Liver (tissue), 9 donors: ENCODE measurements around the gene ANKRD53. TPM values are rescaled to one million over a fixed set of nuclear protein-coding genes. Genes with fewer than 3 reads are reported as not detected.

Experiments
- DNase-seq: peaks from one replicate; pipeline ENCODE4 v3.0.0-alpha.2; 2017; ENCODE audit warnings: low spot score
- H3K27ac ChIP-seq, 2 donors: one replicate each; pipeline ENCODE4 v1.7.0; 2013; ENCODE audit warnings: inconsistent platforms in 2 of 2, low read length in 2 of 2, control low read depth in 1 of 2, low read depth in 1 of 2, mild to moderate bottlenecking in 1 of 2
- H3K27me3 ChIP-seq, 4 donors: one replicate each; pipeline versions ENCODE4 v1.6.1 to v1.7.0; 2013; ENCODE audit warnings: low read length in 3 of 4, inconsistent platforms in 1 of 4, mild to moderate bottlenecking in 1 of 4, moderate library complexity in 1 of 4; ENCODE audit not compliant: control insufficient read depth in 4 of 4, insufficient read depth in 4 of 4
- H3K36me3 ChIP-seq, 4 donors: one replicate each; pipeline versions ENCODE4 v1.6.1 to v1.7.0; 2013; ENCODE audit warnings: low read length in 3 of 4, mild to moderate bottlenecking in 3 of 4, low read depth in 1 of 4, moderate library complexity in 1 of 4; ENCODE audit not compliant: control insufficient read depth in 4 of 4, insufficient read depth in 3 of 4
- H3K4me1 ChIP-seq, 4 donors: one replicate each; pipeline versions ENCODE4 v1.6.1 to v1.7.0; 2013; ENCODE audit warnings: low read length in 3 of 4, mild to moderate bottlenecking in 3 of 4, moderate library complexity in 1 of 4; ENCODE audit not compliant: control insufficient read depth in 4 of 4, insufficient read depth in 4 of 4
- H3K4me3 ChIP-seq, 3 donors: one replicate each; pipeline versions ENCODE4 v1.6.1 to v1.7.0; 2013; ENCODE audit warnings: low read length in 3 of 3, control low read depth in 1 of 3, low read depth in 1 of 3, mild to moderate bottlenecking in 1 of 3
- H3K9ac ChIP-seq, 2 donors: one replicate each; pipeline ENCODE4 v1.7.0; 2013; ENCODE audit warnings: low read length in 2 of 2, mild to moderate bottlenecking in 2 of 2, moderate library complexity in 2 of 2, control low read depth in 1 of 2, low read depth in 1 of 2
- H3K9me3 ChIP-seq, 4 donors: one replicate each; pipeline versions ENCODE4 v1.6.1 to v1.7.0; 2013; ENCODE audit warnings: low read length in 3 of 4; ENCODE audit not compliant: control insufficient read depth in 4 of 4
- EGR1 ChIP-seq, 2 donors: IDR thresholded peaks; 2 replicates each; pipeline ENCODE4 v1.6.1; 2016 to 2018; ENCODE audit warnings: antibody characterized with exemption in 2 of 2, low read depth in 2 of 2
- FOXA1 ChIP-seq: IDR thresholded peaks from 2 replicates; pipeline ENCODE4 v1.6.1; 2016; ENCODE audit warnings: antibody characterized with exemption
- GABPA ChIP-seq, 2 donors: IDR thresholded peaks in 1 of 2; conservative IDR thresholded peaks in 1 of 2; 2 replicates each; pipeline ENCODE4 v1.6.1; 2016; ENCODE audit warnings: antibody characterized with exemption in 2 of 2, mild to moderate bottlenecking in 1 of 2, moderate library complexity in 1 of 2
- HNF4A ChIP-seq, 2 donors: conservative IDR thresholded peaks; 2 replicates each; pipeline ENCODE4 v1.6.1; 2016; ENCODE audit warnings: antibody characterized with exemption in 2 of 2, mild to moderate bottlenecking in 2 of 2
- HNF4G ChIP-seq: IDR thresholded peaks from 2 replicates; pipeline ENCODE4 v1.6.1; 2016; ENCODE audit warnings: antibody characterized with exemption
- JUND ChIP-seq, 2 donors: IDR thresholded peaks; 2 replicates each; pipeline ENCODE4 v1.6.1; 2016; ENCODE audit warnings: antibody characterized with exemption in 2 of 2
- NR2F2 ChIP-seq: IDR thresholded peaks from 2 replicates; pipeline ENCODE4 v1.6.1; 2016; ENCODE audit warnings: antibody characterized with exemption
- RAD21 ChIP-seq, 2 donors: IDR thresholded peaks; 2 replicates each; pipeline ENCODE4 v1.6.1; 2016; ENCODE audit warnings: antibody characterized with exemption in 2 of 2, mild to moderate bottlenecking in 2 of 2
- RXRA ChIP-seq, 2 donors: IDR thresholded peaks; 2 replicates each; pipeline ENCODE4 v1.6.1; 2017 to 2018; ENCODE audit warnings: antibody characterized with exemption in 2 of 2, mild to moderate bottlenecking in 1 of 2
- SP1 ChIP-seq: IDR thresholded peaks from 2 replicates; pipeline ENCODE4 v1.6.1; 2018; ENCODE audit warnings: antibody characterized with exemption, mild to moderate bottlenecking
- TAF1 ChIP-seq: conservative IDR thresholded peaks from 2 replicates; pipeline ENCODE4 v1.6.1; 2016; ENCODE audit warnings: antibody characterized with exemption, mild to moderate bottlenecking
- WGBS: extraction: QIAGEN DNeasy Blood & Tissue Kit; methylation state at CpG from one replicate; pipeline ENCODE4 v1.1.7; 2013; 5-methylcytosine and 5-hydroxymethylcytosine counted together
- polyA plus RNA-seq, 2 donors: library from polyadenylated mRNA; stranded (reverse) in 1 of 2; unstranded in 1 of 2; fragments of 200-250 nt in 1 of 2; fragments of >200 nt in 1 of 2; fragmentation: Nextera tagmentation in 1 of 2; extraction: Ambion mirVana in 1 of 2; gene quantifications; one replicate each; pipeline versions ENCODE4 v1.2.1 to v1.2.3, GENCODE V29; 2013 to 2015
- total RNA-seq, 2 donors: library from RNA; depleted of rRNA; stranded (reverse); fragments of >200 nt; gene quantifications; one replicate each; pipeline ENCODE4 v1.2.3, GENCODE V29; 2014
- TF ChIP-seq, protein P1 (sequence below): IDR thresholded peaks from 2 replicates; pipeline ENCODE4 v1.6.1; 2016; ENCODE audit warnings: antibody characterized with exemption, mild to moderate bottlenecking
- TF ChIP-seq, protein P2 (sequence below): IDR thresholded peaks from 2 replicates; pipeline ENCODE4 v1.6.1; 2016; ENCODE audit warnings: antibody characterized with exemption
- TF ChIP-seq, protein P3 (sequence below): fragments of 150-350 bp; IDR thresholded peaks from 2 replicates; pipeline ENCODE4 v1.5.1; 2017; ENCODE audit warnings: improper control_type of control experiment, low read depth, low read length; ENCODE audit not compliant: missing input control
- TF ChIP-seq, protein P4 (sequence below): IDR thresholded peaks from 2 replicates; pipeline ENCODE4 v1.6.1; 2016; ENCODE audit warnings: antibody characterized with exemption
- donor health status: healthy.
- donor health status: healthy.
- donor health status: healthy.
- donor health status: healthy.
- donor health status: healthy.

ANKRD53 gene
- total and polyA plus RNA-seq, 4 donors = 0.29 to 0.50 (median 0.39) TPM

DNA sequence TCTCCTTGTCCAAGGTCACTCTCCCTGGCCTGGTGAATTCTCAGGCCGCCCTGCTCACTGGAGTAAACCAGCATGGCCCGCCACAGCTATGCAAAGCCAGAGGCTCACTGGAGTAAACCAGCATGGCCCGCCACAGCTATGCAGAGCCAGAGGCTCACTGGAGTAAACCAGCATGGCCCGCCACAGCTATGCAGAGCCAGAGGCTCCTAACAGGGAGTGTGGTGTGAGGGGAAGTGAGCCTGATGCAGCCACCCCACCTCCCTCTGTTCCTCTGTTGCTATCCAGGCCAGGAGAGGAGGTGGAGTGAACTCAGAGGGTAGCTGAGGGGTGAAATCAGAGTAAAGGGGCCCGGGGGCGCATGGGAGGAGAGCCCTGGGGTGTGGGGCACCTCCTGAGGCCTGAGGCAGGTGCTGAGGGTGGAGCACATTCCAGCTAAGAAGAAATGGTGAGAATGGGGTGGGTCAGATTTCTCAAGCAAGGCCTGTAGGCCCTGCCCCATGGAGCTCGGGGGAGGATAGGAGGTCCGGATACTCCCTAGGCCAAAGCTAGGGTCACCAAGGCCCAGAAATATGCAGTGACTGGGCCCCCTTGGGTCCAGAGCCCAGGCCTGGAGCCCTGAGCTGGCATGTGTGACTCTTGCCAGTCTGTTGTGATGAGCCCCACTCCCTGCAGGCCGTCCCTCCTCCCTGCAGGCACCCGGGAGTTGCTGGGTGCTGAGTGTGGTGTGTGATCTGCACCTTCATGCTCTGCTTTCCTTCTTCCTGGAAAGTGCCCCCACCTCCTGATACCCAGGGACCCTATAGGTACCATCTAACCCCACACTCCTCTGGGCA is 41.2 kb upstream of the ANKRD53 start:
- Histone ChIP-seq H3K4me3 (no peak overlapping the region), H3K9ac (no peak overlapping the region), H3K36me3 (no peaks in the 10 kb centered on the region), H3K27ac (no peak overlapping the region), H3K4me1 (no peaks in the 10 kb centered on the region), H3K27me3 (no peaks in the 10 kb centered on the region), H3K9me3 (no peaks in the 10 kb centered on the region)
- no peak for DNase-seq
- WGBS = 81% methylated on average over 10 of the region's 10 CpGs
- TF ChIP-seq EGR1 (IDR thresholded peaks at IDR 0.05; ENCODE audit: low read depth in 2 of 2) (no peak), FOXA1 (no peak), HNF4G (no peak), JUND (IDR thresholded peaks at IDR 0.05) (no peak), GABPA (IDR thresholded peaks at IDR 0.05 in 1 of 2, conservative IDR thresholded peaks at IDR 0.05 in 1 of 2) (no peak), RXRA (IDR thresholded peaks at IDR 0.05) (no peak), TAF1 (no peak), NR2F2 (no peak), HNF4A (conservative IDR thresholded peaks at IDR 0.05) (no peak), RAD21 (IDR thresholded peaks at IDR 0.05) (no peak), SP1 (no peak)
- TF ChIP-seq, protein P1, sequence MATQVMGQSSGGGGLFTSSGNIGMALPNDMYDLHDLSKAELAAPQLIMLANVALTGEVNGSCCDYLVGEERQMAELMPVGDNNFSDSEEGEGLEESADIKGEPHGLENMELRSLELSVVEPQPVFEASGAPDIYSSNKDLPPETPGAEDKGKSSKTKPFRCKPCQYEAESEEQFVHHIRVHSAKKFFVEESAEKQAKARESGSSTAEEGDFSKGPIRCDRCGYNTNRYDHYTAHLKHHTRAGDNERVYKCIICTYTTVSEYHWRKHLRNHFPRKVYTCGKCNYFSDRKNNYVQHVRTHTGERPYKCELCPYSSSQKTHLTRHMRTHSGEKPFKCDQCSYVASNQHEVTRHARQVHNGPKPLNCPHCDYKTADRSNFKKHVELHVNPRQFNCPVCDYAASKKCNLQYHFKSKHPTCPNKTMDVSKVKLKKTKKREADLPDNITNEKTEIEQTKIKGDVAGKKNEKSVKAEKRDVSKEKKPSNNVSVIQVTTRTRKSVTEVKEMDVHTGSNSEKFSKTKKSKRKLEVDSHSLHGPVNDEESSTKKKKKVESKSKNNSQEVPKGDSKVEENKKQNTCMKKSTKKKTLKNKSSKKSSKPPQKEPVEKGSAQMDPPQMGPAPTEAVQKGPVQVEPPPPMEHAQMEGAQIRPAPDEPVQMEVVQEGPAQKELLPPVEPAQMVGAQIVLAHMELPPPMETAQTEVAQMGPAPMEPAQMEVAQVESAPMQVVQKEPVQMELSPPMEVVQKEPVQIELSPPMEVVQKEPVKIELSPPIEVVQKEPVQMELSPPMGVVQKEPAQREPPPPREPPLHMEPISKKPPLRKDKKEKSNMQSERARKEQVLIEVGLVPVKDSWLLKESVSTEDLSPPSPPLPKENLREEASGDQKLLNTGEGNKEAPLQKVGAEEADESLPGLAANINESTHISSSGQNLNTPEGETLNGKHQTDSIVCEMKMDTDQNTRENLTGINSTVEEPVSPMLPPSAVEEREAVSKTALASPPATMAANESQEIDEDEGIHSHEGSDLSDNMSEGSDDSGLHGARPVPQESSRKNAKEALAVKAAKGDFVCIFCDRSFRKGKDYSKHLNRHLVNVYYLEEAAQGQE = no peak
- TF ChIP-seq, protein P2, sequence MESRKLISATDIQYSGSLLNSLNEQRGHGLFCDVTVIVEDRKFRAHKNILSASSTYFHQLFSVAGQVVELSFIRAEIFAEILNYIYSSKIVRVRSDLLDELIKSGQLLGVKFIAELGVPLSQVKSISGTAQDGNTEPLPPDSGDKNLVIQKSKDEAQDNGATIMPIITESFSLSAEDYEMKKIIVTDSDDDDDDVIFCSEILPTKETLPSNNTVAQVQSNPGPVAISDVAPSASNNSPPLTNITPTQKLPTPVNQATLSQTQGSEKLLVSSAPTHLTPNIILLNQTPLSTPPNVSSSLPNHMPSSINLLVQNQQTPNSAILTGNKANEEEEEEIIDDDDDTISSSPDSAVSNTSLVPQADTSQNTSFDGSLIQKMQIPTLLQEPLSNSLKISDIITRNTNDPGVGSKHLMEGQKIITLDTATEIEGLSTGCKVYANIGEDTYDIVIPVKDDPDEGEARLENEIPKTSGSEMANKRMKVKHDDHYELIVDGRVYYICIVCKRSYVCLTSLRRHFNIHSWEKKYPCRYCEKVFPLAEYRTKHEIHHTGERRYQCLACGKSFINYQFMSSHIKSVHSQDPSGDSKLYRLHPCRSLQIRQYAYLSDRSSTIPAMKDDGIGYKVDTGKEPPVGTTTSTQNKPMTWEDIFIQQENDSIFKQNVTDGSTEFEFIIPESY = no peak
- TF ChIP-seq, protein P3, sequence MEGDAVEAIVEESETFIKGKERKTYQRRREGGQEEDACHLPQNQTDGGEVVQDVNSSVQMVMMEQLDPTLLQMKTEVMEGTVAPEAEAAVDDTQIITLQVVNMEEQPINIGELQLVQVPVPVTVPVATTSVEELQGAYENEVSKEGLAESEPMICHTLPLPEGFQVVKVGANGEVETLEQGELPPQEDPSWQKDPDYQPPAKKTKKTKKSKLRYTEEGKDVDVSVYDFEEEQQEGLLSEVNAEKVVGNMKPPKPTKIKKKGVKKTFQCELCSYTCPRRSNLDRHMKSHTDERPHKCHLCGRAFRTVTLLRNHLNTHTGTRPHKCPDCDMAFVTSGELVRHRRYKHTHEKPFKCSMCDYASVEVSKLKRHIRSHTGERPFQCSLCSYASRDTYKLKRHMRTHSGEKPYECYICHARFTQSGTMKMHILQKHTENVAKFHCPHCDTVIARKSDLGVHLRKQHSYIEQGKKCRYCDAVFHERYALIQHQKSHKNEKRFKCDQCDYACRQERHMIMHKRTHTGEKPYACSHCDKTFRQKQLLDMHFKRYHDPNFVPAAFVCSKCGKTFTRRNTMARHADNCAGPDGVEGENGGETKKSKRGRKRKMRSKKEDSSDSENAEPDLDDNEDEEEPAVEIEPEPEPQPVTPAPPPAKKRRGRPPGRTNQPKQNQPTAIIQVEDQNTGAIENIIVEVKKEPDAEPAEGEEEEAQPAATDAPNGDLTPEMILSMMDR = no peak
- TF ChIP-seq, protein P4, sequence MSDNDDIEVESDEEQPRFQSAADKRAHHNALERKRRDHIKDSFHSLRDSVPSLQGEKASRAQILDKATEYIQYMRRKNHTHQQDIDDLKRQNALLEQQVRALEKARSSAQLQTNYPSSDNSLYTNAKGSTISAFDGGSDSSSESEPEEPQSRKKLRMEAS = no peak
